PC-3 (cell line): ENCODE data around the gene GUCY1B1. TPM values are rescaled to one million over a fixed set of nuclear protein-coding genes. Genes with fewer than 3 reads are reported as not detected.
A peak's percentile ranks its signal among the peaks of the same experiment; 100 is the strongest.

ENCODE experiments used
- ATAC-seq: fragments of 200-7000 bp; cut with Tn5 transposase; 2 replicates; pipeline ENCODE4 v1.9.1; 2020; ENCODE audit warnings: mild to moderate bottlenecking, moderate library complexity
- BruUV-seq: library from RNA; stranded (reverse); fragments of 400-500 nt; replicated peaks from 2 replicates; lab custom pipeline; 2021; lab: Mats Ljungman, UMichigan
- CTCF ChIA-PET: fragments of 300-600 bp; sonication (Branson Sonifier 250); formaldehyde crosslinking; loops from one replicate; lab custom pipeline; 2022; ENCODE audit warnings: antibody characterized with exemption; lab: Charles Lee
- POLR2A ChIA-PET: fragments of 300-600 bp; sonication (Branson Sonifier 250); formaldehyde crosslinking; loops from one replicate; lab custom pipeline; 2022; ENCODE audit warnings: antibody characterized with exemption; ENCODE audit not compliant: unreplicated experiment; lab: Charles Lee
- DNase-seq: peaks from one replicate; pipeline ENCODE4 v3.0.0-alpha.2; 2015
- H2AFZ ChIP-seq: fragments of 300-600 bp; sonication (generic); 2 replicates; pipeline ENCODE4 v1.6.0; 2016; ENCODE audit warnings: antibody characterized with exemption, low read length
- H3F3A ChIP-seq: fragments of 300-600 bp; sonication (generic); one replicate; pipeline ENCODE4 v1.6.0; 2017; ENCODE audit warnings: antibody characterized with exemption, low read length, control low read depth, mild to moderate bottlenecking; ENCODE audit not compliant: unreplicated experiment
- H3K27ac ChIP-seq: fragments of 300-600 bp; sonication (generic); 2 replicates; pipeline ENCODE4 v1.5.1; 2016; ENCODE audit warnings: mild to moderate bottlenecking, low read length
- H3K27me3 ChIP-seq: fragments of 300-600 bp; sonication (generic); 2 replicates; pipeline ENCODE4 v1.6.1; 2016; ENCODE audit warnings: low read length, mixed read lengths
- H3K36me3 ChIP-seq: fragments of 300-600 bp; sonication (generic); 2 replicates; pipeline ENCODE4 v1.6.1; 2016; ENCODE audit warnings: low read depth, mixed run types, low read length, mixed read lengths
- H3K4me1 ChIP-seq: fragments of 300-600 bp; sonication (generic); 2 replicates; pipeline ENCODE4 v1.5.1; 2016; ENCODE audit warnings: low read length; ENCODE audit not compliant: insufficient read depth
- H3K4me2 ChIP-seq: fragments of 300-600 bp; sonication (generic); 2 replicates; pipeline ENCODE4 v1.6.0; 2016; ENCODE audit warnings: low read length
- H3K4me3 ChIP-seq: fragments of 300-600 bp; sonication (generic); 2 replicates; pipeline ENCODE4 v1.5.1; 2016; ENCODE audit warnings: mild to moderate bottlenecking, low read length, mixed read lengths
- H3K79me2 ChIP-seq: fragments of 300-600 bp; sonication (generic); 2 replicates; pipeline ENCODE4 v1.6.1; 2017; ENCODE audit warnings: low read length, mixed read lengths
- H3K9ac ChIP-seq: fragments of 300-600 bp; sonication (generic); 2 replicates; pipeline ENCODE4 v1.6.0; 2016; ENCODE audit warnings: mild to moderate bottlenecking, low read length
- H3K9me2 ChIP-seq: fragments of 300-600 bp; sonication (generic); replicated peaks from 2 replicates; pipeline ENCODE4 v1.6.1; 2016; ENCODE audit warnings: mixed run types, low read length, mixed read lengths
- H3K9me3 ChIP-seq: fragments of 300-600 bp; sonication (generic); 2 replicates; pipeline ENCODE4 v1.6.1; 2016; ENCODE audit warnings: low read length, mixed read lengths
- H4K20me1 ChIP-seq: fragments of 300-600 bp; sonication (generic); 2 replicates; pipeline ENCODE4 v1.6.1; 2016; ENCODE audit warnings: low read length, mixed read lengths
- EZH2 ChIP-seq: fragments of 300-600 bp; sonication (generic); IDR thresholded peaks from one replicate; pipeline ENCODE4 v1.6.1; 2017; ENCODE audit warnings: antibody characterized with exemption, mild to moderate bottlenecking, low read length; ENCODE audit not compliant: unreplicated experiment
- EZH2phosphoT487 ChIP-seq: fragments of 300-600 bp; sonication (generic); IDR thresholded peaks from 2 replicates; pipeline ENCODE4 v1.6.1; 2018; ENCODE audit warnings: mild to moderate bottlenecking, antibody characterized with exemption, low read length, borderline replicate concordance
- intact Hi-C: fragments of 100-400 bp; cut with micrococcal nuclease; formaldehyde crosslinking; loops from 2 replicates; pipeline ENCODE4 v1.9.0; 2023
- total RNA-seq: library from RNA; depleted of rRNA; stranded (reverse); fragments of >200 nt; gene quantifications from 2 replicates; pipeline ENCODE4 v1.2.3, GENCODE V29; 2014
- TF ChIP-seq, protein P1 (sequence below): fragments of 300-600 bp; sonication (generic); conservative IDR thresholded peaks from 2 replicates; pipeline ENCODE4 v1.5.1; 2017; ENCODE audit warnings: antibody characterized with exemption, low read depth, mild to moderate bottlenecking, low read length

GUCY1B1 gene
- total RNA-seq, 1 experiment from 2014 or later: 4.4 TPM

DNA sequence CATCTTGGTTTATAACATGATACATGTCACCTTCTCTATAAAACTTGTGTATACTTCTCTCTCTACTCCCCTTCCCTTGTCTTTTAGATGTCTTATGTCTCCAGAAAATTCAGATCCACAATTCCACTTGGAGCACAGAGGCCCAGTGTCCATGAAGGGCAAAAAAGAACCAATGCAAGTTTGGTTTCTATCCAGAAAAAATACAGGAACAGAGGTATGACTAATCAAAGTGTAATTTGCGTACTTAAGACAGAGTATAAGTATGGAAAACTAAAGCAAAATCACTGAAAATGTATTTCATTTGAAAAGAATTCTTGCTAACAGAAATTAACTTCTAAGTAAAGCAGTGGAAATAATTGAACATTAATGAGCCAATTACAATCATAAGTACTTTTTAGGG, 46.2 kb downstream of the GUCY1B1 start:
- Histone ChIP-seq H3K4me1 (peaks cover 14% of the 10 kb centered on the region), H3K36me3 (no peaks in the 10 kb centered on the region), H2AFZ (0 out of 2 replicates have a peak overlapping the region, but pooled peaks have one; percentile 4), H3K9me3 (no peaks in the 10 kb centered on the region), H3F3A (no peaks in the 10 kb centered on the region), H3K4me3 (no peak overlapping the region), H3K9ac (no peak overlapping the region), H3K27me3 (no peaks in the 10 kb centered on the region), H4K20me1 (no peaks in the 10 kb centered on the region), H3K4me2 (peak overlapping the region; percentile 52), H3K27ac (no peak overlapping the region), H3K9me2 (no peaks in the 10 kb centered on the region), H3K79me2 (no peaks in the 10 kb centered on the region)
- DNase-seq (peak; percentile 59), ATAC-seq (peak; percentile 70)
- CTCF ChIA-PET: interaction anchor here (0.5 kb wide), 1 partner anchor 148 kb away, joined by 4 read pairs; no protein-coding TSS in a partner anchor
- intact Hi-C loops: no loop called here
- TF ChIP-seq EZH2 (no peak), EZH2phosphoT487 (no peak)
- TF ChIP-seq, protein P1, sequence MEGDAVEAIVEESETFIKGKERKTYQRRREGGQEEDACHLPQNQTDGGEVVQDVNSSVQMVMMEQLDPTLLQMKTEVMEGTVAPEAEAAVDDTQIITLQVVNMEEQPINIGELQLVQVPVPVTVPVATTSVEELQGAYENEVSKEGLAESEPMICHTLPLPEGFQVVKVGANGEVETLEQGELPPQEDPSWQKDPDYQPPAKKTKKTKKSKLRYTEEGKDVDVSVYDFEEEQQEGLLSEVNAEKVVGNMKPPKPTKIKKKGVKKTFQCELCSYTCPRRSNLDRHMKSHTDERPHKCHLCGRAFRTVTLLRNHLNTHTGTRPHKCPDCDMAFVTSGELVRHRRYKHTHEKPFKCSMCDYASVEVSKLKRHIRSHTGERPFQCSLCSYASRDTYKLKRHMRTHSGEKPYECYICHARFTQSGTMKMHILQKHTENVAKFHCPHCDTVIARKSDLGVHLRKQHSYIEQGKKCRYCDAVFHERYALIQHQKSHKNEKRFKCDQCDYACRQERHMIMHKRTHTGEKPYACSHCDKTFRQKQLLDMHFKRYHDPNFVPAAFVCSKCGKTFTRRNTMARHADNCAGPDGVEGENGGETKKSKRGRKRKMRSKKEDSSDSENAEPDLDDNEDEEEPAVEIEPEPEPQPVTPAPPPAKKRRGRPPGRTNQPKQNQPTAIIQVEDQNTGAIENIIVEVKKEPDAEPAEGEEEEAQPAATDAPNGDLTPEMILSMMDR: no peak
- POLR2A ChIA-PET: no interaction called here
- BruUV-seq: no TSS peak

DNA sequence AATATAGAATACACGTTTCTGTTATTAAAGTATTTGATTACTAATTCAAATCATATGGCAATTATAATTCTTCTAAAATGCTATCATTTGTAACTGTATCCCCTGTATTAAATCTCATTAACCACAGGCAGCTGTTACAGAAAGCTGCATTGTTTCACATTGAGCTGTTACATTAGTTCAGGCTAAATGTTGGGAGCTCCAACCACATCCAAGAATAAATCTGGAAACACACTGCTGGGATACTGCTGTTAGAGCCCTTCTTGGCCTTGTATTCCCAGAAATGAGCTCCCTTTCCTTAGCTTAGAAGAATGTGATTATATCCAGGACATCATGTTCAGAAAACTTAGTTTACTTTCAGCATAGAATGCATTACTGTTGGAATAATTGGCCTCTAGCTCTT, 48.2 kb downstream of the GUCY1B1 start:
- intact Hi-C loops: no loop called here
- BruUV-seq: no TSS peak
- no peaks in the 10 kb centered on the region for H3F3A ChIP-seq
- no peaks in the 10 kb centered on the region for H3K9me3 ChIP-seq
- H3K4me1 ChIP-seq: peaks cover 14% of the 10 kb centered on the region
- DNase-seq (no peak), ATAC-seq (no peak)
- no peaks in the 10 kb centered on the region for H3K36me3 ChIP-seq
- H3K9me2 ChIP-seq: no peaks in the 10 kb centered on the region
- no peak overlapping the region for H3K4me2 ChIP-seq
- no peaks in the 10 kb centered on the region for H3K27me3 ChIP-seq
- ChIA-PET CTCF (interaction anchor here (0.6 kb wide), 1 partner anchor 146 kb away, joined by 4 read pairs; no protein-coding TSS in a partner anchor), POLR2A (no interaction called here)
- no peaks in the 10 kb centered on the region for H3K79me2 ChIP-seq
- no peak overlapping the region for H2AFZ ChIP-seq
- H3K9ac ChIP-seq: no peak overlapping the region
- TF ChIP-seq, protein P1: no peak
- TF ChIP-seq EZH2 (no peak), EZH2phosphoT487 (no peak)
- H3K4me3 ChIP-seq: no peak overlapping the region
- no peak overlapping the region for H3K27ac ChIP-seq
- no peaks in the 10 kb centered on the region for H4K20me1 ChIP-seq

DNA sequence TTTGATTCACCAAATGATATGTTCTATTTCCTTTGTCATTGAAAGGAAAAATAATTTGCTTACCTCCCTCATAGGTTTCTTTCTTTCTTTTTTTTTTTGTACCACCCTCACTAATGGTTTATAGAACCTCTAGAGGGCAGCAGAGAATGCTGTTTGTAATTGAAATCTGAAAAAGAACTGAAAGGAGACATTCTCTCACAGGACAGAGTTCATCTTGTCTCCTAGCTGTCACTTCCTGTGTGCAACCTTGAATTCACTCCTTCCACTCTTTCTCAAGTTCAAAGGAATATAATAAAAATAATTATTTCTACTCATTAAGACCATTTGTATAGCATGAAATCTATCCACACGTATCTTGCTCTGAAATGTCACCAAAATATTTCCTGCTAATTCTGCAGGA, 51.0 kb downstream of the GUCY1B1 start:
- CTCF ChIA-PET: interaction anchor here (1.6 kb wide), 1 partner anchor 143 kb away, joined by 21 read pairs; the partner anchor contains the start of gene CTSO
- POLR2A ChIA-PET: no interaction called here
- ATAC-seq: peak; percentile 54
- BruUV-seq: no TSS peak
- Histone ChIP-seq H2AFZ (peak overlapping the region; percentile 68; the same call in 1 of the 2 replicates), H3K4me1 (peaks cover 10% of the 10 kb centered on the region), H3K79me2 (no peaks in the 10 kb centered on the region), H3K9me3 (no peaks in the 10 kb centered on the region), H3K4me2 (no peak overlapping the region), H3K4me3 (no peak overlapping the region), H3K27me3 (no peaks in the 10 kb centered on the region), H3F3A (no peaks in the 10 kb centered on the region), H3K27ac (no peak overlapping the region), H4K20me1 (no peaks in the 10 kb centered on the region), H3K9ac (no peak overlapping the region), H3K9me2 (no peaks in the 10 kb centered on the region), H3K36me3 (no peaks in the 10 kb centered on the region)
- intact Hi-C loops: loop anchor here (1.0 kb wide), 1 partner anchor 143 kb away; the partner anchor contains the start of gene CTSO
- DNase-seq: peak; percentile 87
- TF ChIP-seq EZH2phosphoT487 (no peak), EZH2 (no peak)
- TF ChIP-seq, protein P1: peak; percentile 67
